GM18907 (cell line): Measurements from ENCODE around the gene TTF2.
"Not testable (repeated sequence)": the region's sequence is repeated elsewhere in the genome, so short reads cannot be mapped to it uniquely, and the experiment has no call there.

ENCODE experiments used
- ATAC-seq: cut with Tn5 transposase; IDR thresholded peaks from one replicate; pipeline ENCODE4 v1.9.1; 2021; ENCODE audit warnings: mild to moderate bottlenecking, moderate library complexity; ENCODE audit not compliant: unreplicated experiment

Gene TTF2

GRCh38 chr1:117147856-117148588 lies 87.9 kb downstream of the TTF2 start:
- no peak for ATAC-seq

GRCh38 chr1:117150316-117150715 lies 90.2 kb downstream of the TTF2 start:
- no peak for ATAC-seq

DNA sequence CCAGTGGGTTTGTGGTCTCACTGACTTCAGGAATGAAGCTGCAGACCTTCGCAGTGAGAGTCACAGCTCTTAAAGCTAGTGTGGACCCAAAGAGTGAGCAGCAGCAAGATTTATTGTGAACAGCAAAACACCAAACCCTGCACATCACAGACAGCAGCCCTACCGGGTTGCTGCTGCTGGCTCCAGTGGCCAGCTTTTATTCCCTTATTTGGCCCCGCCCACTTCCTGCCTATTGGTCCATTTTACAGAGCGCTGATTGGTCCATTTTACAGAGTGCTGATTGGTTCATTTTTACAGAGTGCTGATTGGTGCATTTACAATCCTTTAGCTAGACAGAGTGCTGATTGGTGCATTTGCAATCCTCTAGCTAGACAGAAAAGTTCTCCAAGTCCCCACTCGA lies 91.2 kb downstream of the TTF2 start:
- ATAC-seq, result not testable (repeated sequence)
